ENCODE data around the gene HOXD4. TPM values are rescaled to one million over a fixed set of nuclear protein-coding genes. Genes with fewer than 3 reads are reported as not detected.

Gene HOXD4
- polyA plus RNA-seq, 2 of the 4 experiments (the other 2 are of a cell fraction), result 0.27 to 0.87 TPM

DNA sequence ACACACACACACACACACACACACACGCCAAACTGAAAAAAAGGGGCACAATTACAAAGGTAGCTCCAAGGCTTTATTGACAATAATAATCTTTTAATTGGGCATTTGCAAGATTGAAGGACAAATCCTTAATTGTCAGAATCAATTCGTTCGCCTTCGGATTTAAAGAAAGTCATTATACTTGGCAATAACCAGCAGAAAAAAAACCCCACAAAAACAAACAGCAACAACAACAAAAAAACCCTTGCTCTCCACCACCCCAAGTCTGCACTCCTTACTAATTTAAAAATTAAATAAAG, 23.6 kb upstream of the HOXD4 start:
- Histone ChIP-seq H3K4me3 (no peak overlapping the region), H3K27ac (no peak overlapping the region), H3K9me3 (no peaks in the 10 kb centered on the region), H3K4me1 (0 out of 3 replicates have a peak, but pooled peaks cover 3% of the 10 kb centered on the region), H3K4me2 (no peak overlapping the region)
- WGBS (ENCODE audit: missing lambda C conversion rate), result 74% methylated on average over 4 of the region's 4 CpGs
- FAIRE-seq (no peak), ATAC-seq (no peak), DNase-seq (ENCODE audit: low read depth in 1 of 2, low spot score in 1 of 2) (no peak)
- TF ChIP-seq CBX8 (IDR thresholded peaks at IDR 0.05) (no peak), CHD4 (IDR thresholded peaks at IDR 0.05; ENCODE audit: borderline replicate concordance) (no peak), GATA3 (IDR thresholded peaks at IDR 0.05; ENCODE audit: borderline replicate concordance) (no peak), TP53 (CRISPR knock-in tag; IDR thresholded peaks at IDR 0.05) (no peak), ZFP36 (IDR thresholded peaks at IDR 0.05; ENCODE audit: borderline replicate concordance, partially characterized antibody) (no peak), ZC3H11A (IDR thresholded peaks at IDR 0.05) (no peak), JUN (IDR thresholded peaks at IDR 0.05) (no peak), BHLHE40 (IDR thresholded peaks at IDR 0.05; ENCODE audit: low read depth, low read length) (no peak)
- TF ChIP-seq, protein P1, sequence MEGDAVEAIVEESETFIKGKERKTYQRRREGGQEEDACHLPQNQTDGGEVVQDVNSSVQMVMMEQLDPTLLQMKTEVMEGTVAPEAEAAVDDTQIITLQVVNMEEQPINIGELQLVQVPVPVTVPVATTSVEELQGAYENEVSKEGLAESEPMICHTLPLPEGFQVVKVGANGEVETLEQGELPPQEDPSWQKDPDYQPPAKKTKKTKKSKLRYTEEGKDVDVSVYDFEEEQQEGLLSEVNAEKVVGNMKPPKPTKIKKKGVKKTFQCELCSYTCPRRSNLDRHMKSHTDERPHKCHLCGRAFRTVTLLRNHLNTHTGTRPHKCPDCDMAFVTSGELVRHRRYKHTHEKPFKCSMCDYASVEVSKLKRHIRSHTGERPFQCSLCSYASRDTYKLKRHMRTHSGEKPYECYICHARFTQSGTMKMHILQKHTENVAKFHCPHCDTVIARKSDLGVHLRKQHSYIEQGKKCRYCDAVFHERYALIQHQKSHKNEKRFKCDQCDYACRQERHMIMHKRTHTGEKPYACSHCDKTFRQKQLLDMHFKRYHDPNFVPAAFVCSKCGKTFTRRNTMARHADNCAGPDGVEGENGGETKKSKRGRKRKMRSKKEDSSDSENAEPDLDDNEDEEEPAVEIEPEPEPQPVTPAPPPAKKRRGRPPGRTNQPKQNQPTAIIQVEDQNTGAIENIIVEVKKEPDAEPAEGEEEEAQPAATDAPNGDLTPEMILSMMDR (IDR thresholded peaks at IDR 0.05), result no peak
- TF ChIP-seq, protein P2, sequence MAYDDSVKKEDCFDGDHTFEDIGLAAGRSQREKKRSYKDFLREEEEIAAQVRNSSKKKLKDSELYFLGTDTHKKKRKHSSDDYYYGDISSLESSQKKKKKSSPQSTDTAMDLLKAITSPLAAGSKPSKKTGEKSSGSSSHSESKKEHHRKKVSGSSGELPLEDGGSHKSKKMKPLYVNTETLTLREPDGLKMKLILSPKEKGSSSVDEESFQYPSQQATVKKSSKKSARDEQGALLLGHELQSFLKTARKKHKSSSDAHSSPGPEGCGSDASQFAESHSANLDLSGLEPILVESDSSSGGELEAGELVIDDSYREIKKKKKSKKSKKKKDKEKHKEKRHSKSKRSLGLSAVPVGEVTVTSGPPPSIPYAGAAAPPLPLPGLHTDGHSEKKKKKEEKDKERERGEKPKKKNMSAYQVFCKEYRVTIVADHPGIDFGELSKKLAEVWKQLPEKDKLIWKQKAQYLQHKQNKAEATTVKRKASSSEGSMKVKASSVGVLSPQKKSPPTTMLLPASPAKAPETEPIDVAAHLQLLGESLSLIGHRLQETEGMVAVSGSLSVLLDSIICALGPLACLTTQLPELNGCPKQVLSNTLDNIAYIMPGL (CRISPR knock-in tag; IDR thresholded peaks at IDR 0.05; ENCODE audit: borderline replicate concordance), result no peak
- ChIA-PET CTCF (interaction anchor here (0.7 to 9.5 kb wide), 32 partner anchors 11 to 1206 kb away, joined by 3 to 139 read pairs (median 6); partner anchors contain the start of gene HOXD10), POLR2A (no interaction called here)

DNA sequence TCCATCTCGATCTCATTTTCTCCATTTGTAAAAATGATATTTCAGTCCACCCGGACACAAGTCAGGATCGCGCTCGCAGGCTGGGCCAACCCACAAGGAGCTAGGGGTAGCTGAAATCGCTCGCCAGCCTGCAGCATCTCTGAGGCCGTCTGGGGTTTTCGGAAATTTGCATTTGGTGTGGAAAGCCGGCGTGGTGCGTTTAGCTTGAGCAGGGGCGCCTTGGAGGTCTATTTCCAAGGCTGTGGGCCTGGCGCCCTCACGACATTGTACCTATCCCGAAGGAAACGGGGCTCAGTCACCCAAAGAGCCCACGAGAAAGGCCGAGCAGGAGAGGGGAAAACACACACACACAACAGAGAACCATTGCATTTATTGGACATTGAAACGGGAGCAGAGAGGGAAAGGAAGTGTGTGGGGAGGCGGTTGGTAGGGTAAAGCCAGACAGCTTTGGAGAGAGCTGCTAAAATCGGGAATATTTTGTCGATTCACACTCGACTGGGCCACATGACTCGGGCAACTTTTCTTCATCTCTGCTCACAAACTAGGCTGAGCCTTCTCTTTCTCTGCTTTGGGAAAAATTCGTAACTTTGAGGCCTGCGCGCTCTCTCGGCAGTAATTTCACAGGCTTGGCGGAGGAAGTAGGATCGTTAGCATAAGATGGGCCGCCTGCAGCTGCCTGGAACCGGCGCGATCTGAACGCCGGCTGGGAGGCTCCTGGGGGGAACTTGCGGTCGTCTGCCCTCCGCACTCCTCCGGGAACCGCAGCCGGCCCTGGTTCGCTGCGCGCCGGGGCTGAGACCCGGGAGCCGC, 23.0 kb upstream of the HOXD4 start:
- no peak overlapping the region for H3K27ac ChIP-seq
- 0 out of 3 replicates have a peak, but pooled peaks cover 3% of the 10 kb centered on the region for H3K4me1 ChIP-seq
- CTCF ChIA-PET, result interaction anchor here (1.1 to 9.5 kb wide), 19 partner anchors 11 to 1205 kb away, joined by 3 to 139 read pairs (median 9); partner anchors contain the start of gene HOXD10
- POLR2A ChIA-PET, result interaction anchor here (1.2 kb wide), 1 partner anchor 141 kb away, joined by 3 read pairs; the partner anchor contains the start of gene MTX2
- 95% methylated on average over 49 of the region's 49 CpGs for WGBS (ENCODE audit: missing lambda C conversion rate)
- no peak for DNase-seq (ENCODE audit: low read depth in 1 of 2, low spot score in 1 of 2)
- no peak for FAIRE-seq
- no peak overlapping the region for H3K4me3 ChIP-seq
- no peaks in the 10 kb centered on the region for H3K9me3 ChIP-seq
- no peak overlapping the region; the same call in 2 of the 3 replicates for H3K4me2 ChIP-seq
- ATAC-seq, result no peak
- TF ChIP-seq ZSCAN20 (CRISPR knock-in tag; IDR thresholded peaks at IDR 0.05) (no peak), MAFK (IDR thresholded peaks at IDR 0.05; ENCODE audit: partially characterized antibody) (no peak), EHMT2 (IDR thresholded peaks at IDR 0.05; ENCODE audit: low read depth) (no peak), HDAC2 (IDR thresholded peaks at IDR 0.05) (no peak), JUN (IDR thresholded peaks at IDR 0.05) (no peak), EP300 (IDR thresholded peaks at IDR 0.05) (no peak), TFCP2L1 (CRISPR knock-in tag; IDR thresholded peaks at IDR 0.05) (no peak), ESRRA (IDR thresholded peaks at IDR 0.05; ENCODE audit: borderline replicate concordance, low read length) (no peak)

DNA sequence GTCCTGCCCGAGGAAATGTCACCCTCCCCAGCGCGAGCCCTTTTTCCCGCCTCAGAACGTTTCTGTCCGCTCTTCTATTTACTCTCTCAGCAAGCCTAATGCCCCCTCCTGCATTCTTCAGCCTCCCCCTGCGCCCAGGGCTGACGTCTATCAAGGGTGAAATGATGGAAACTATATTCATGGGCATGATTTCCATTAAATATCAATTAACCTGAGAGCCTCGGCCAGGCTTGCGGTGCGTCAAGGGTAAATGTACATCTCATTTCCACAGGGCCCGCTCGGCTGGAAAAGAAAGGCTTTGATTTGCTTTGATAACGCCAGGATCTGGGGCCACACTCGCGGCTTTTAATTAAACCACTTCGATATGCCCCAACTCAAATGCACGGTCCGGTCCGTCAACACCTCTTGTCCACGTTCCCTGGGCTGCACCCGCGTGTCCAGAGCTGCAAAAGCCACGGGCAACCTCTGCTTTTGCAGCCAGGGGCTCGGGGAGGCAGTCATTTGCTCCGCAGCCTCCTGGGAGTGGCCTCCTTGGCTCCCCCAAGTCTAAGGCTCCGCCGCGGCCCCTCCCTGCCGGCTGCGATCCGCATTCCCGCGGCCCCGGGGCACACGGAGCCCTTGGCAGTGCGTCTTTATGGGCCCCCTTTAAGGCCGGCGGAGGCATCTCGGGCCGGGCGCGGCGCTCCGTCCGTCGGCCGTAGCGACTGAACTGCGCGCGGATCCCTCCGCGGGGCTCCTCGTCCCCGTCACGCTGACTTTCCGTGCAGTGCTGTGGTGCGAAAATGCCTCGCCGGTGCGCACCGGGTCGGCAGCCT, 22.2 kb upstream of the HOXD4 start, which contains the start of gene HOXD8:
Gene HOXD8, plus strand, starts transcription at position 724 of the 815 bp plus-strand sequence. CDS start 662 bp downstream, outside the sequence.
- ChIA-PET POLR2A (interaction anchor here (1.2 kb wide), 1 partner anchor 140 kb away, joined by 3 read pairs; the partner anchor contains the start of gene MTX2), CTCF (interaction anchor here (1.0 to 9.5 kb wide), 7 partner anchors 11 to 1032 kb away, joined by 3 to 139 read pairs (median 28); no protein-coding TSS in a partner anchor)
- DNase-seq (ENCODE audit: low read depth in 1 of 2, low spot score in 1 of 2), result peak; percentile 38 to 85
- Histone ChIP-seq H3K4me1 (0 out of 3 replicates have a peak, but pooled peaks cover 3% of the 10 kb centered on the region), H3K27ac (peak within 1 kb of the TSS; percentile 88 to 94), H3K4me2 (peak within 1 kb of the TSS; percentile 85), H3K9me3 (no peaks in the 10 kb centered on the region), H3K4me3 (peak within 1 kb of the TSS; percentile 81)
- FAIRE-seq, result no peak
- ATAC-seq, result peak; percentile 65 to 73
- WGBS (ENCODE audit: missing lambda C conversion rate), result 67% methylated on average over 33 of the region's 64 CpGs
- TF ChIP-seq NPAS2 (CRISPR knock-in tag; IDR thresholded peaks at IDR 0.05; ENCODE audit: borderline replicate concordance), result no peak
- no peak for TF ChIP-seq NFE2L2 (conservative IDR thresholded peaks at IDR 0.05; ENCODE audit: low read length)
- no peak for TF ChIP-seq KDM1A (IDR thresholded peaks at IDR 0.05; ENCODE audit: low read depth)
- TF ChIP-seq TFCP2L1 (CRISPR knock-in tag; IDR thresholded peaks at IDR 0.05), result no peak
- TF ChIP-seq, protein P3, sequence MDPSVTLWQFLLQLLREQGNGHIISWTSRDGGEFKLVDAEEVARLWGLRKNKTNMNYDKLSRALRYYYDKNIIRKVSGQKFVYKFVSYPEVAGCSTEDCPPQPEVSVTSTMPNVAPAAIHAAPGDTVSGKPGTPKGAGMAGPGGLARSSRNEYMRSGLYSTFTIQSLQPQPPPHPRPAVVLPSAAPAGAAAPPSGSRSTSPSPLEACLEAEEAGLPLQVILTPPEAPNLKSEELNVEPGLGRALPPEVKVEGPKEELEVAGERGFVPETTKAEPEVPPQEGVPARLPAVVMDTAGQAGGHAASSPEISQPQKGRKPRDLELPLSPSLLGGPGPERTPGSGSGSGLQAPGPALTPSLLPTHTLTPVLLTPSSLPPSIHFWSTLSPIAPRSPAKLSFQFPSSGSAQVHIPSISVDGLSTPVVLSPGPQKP (IDR thresholded peaks at IDR 0.05; ENCODE audit: low read depth, low read length), result no peak
- TF ChIP-seq, protein P4, sequence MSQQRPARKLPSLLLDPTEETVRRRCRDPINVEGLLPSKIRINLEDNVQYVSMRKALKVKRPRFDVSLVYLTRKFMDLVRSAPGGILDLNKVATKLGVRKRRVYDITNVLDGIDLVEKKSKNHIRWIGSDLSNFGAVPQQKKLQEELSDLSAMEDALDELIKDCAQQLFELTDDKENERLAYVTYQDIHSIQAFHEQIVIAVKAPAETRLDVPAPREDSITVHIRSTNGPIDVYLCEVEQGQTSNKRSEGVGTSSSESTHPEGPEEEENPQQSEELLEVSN (IDR thresholded peaks at IDR 0.05; ENCODE audit: borderline replicate concordance, low read depth), result peak; percentile 74
- no peak for TF ChIP-seq ZSCAN20 (CRISPR knock-in tag; IDR thresholded peaks at IDR 0.05)
- TF ChIP-seq JUN (IDR thresholded peaks at IDR 0.05), result peak in 1 of 2 experiments; percentile 50; a peak in 2 of 5 replicates
- peak; percentile 58 for TF ChIP-seq CHD2 (IDR thresholded peaks at IDR 0.05; ENCODE audit: low read length, partially characterized antibody)
- no peak for TF ChIP-seq HDAC2 (IDR thresholded peaks at IDR 0.05)
- TF ChIP-seq, protein P5, sequence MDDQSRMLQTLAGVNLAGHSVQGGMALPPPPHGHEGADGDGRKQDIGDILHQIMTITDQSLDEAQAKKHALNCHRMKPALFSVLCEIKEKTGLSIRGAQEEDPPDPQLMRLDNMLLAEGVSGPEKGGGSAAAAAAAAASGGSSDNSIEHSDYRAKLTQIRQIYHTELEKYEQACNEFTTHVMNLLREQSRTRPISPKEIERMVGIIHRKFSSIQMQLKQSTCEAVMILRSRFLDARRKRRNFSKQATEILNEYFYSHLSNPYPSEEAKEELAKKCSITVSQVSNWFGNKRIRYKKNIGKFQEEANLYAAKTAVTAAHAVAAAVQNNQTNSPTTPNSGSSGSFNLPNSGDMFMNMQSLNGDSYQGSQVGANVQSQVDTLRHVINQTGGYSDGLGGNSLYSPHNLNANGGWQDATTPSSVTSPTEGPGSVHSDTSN (IDR thresholded peaks at IDR 0.05), result peak; percentile 91
- TF ChIP-seq EHMT2 (IDR thresholded peaks at IDR 0.05; ENCODE audit: low read depth), result no peak
